Hair follicular keratinocyte (primary cell): ENCODE measurements around the gene PPP4R3A. TPM values are rescaled to one million over a fixed set of nuclear protein-coding genes. Genes with fewer than 3 reads are reported as not detected.

Experiments used
- total RNA-seq: library from RNA; depleted of rRNA; stranded (reverse); fragments of >200 nt; gene quantifications from 2 replicates; pipeline ENCODE4 v1.2.3, GENCODE V29; 2015

Gene PPP4R3A
- total RNA-seq: 37.7 TPM in 2 replicates

GRCh38 chr14:91510171-91511042, at the start of gene PPP4R3A:
Gene PPP4R3A (minus strand): TSS chr14:91510310. CDS start chr14:91509647, 663 bp downstream.

DNA sequence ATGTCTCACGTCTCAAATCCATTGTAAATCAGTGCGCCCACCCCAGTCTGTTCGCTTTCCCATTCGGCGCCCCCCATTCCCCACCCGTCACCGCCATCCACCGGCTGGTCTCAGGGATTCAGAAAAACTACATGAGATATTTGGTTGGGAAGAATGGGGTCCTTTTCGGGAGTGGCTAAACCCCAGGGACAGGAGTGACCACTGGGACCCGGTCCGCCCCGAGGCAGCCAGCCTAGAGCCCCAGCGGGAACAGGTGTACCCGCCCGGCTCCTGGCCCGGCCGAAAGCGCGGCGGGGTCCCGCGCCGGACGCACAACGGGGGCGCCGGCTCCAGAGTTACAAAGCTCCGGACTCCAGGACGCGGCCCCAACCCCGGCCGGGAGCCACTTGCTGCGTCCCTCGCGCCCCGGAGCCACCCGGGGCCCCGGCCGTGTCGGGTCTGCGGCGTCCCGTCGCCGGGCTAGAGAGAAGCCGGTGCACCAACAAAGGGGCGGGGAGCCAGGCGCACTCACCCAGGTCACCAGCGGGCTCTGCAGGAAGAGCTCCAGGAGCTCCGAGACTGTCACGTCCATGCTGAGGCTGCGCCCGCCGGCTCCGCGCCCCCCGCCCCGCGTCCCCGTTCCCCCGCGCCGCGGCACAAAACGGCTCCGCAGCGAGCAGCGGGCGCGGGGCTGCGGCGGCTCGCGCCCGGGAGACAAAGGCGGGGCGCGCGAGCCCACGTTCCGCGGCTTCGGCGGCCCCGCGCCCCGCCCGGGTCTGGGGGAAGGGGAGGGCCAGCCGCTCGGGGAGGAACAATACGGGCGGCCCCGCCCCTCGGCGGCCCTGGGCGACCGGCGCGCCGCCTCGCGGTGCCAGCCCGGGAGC, 92.8 kb downstream of the PPP4R3A start, which contains the start of gene CCDC88C:
TSS of gene CCDC88C (minus strand) at position 701 of the 863 bp plus-strand sequence. CDS start at position 571, 130 bp downstream.

Other genes starting within 250 kb of the PPP4R3A start
- 0.86 and 2.3 TPM in 2 replicates for gene CCDC88C, start 92.5 kb downstream of the PPP4R3A start, total RNA-seq
- not detected in 2 replicates for gene CATSPERB, start 221.8 kb upstream of the PPP4R3A start, total RNA-seq